ENCODE measurements around the gene CHN2. TPM values are rescaled to one million over a fixed set of nuclear protein-coding genes. Genes with fewer than 3 reads are reported as not detected.

CHN2 gene
- polyA plus RNA-seq (2012; rRNA removed): 0.02 TPM in 1 of 2 replicates, not detected in the other
- polyA plus RNA-seq (2012; cell fraction: cytosol; rRNA removed): 0.13 and 0.14 TPM in 2 replicates
- 0.13 TPM in 1 of 2 replicates, not detected in the other for polyA plus RNA-seq (2012; cell fraction: nucleus; rRNA removed)

DNA sequence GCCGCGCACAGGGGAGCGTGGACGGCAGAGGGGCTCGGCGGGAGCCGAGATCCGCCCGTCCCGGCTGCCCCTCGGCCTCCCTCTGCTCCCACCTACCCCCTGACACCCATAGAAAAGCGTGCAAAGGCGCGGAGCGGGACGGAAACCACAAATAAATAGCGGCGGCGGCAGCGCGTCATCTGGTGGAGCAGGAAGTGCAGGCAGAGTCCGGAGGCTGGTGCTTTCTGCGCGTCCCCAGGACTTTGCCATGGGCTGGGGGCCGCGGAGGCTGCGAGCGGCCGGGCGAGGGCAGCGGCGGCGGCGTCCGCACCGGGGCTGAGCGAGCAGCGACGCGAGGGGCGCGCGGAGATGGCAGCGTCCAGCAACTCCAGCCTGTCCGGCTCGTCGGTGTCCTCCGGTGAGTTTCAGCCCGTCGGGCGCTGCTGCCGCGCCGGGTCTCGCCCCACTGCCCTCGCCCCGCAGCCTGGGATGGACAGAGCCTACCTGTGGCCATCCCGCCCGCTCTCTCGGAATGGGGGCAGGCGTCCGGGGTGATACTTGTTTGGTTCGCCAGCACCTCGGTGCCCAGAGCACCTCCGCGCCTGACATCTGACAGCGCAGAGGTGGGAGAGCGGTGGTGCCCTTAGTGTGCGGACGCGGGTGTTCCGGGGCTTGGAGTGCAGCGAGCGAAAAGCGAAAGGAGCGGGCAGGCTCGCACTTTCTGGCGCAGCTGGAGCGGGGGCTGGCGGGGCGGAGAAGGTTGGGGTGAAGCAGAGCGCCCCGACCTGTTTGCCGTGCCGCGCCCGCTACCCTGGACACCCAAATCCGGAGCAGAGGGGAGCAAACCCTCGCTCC, at the start of gene CHN2:
Gene CHN2, plus strand, starts transcription at position 182 of the 834 bp plus-strand sequence.
- H4K20me1 ChIP-seq (ENCODE audit: insufficient read depth): no peaks in the 10 kb centered on the region
- H3K4me2 ChIP-seq: peak within 1 kb of the TSS; percentile 80
- H3K79me2 ChIP-seq (ENCODE audit: insufficient read depth): no peaks in the 10 kb centered on the region
- H3K4me1 ChIP-seq (ENCODE audit: control insufficient read depth in 1 of 2, insufficient read depth in 2 of 2, low read depth in 1 of 2, low read length in 1 of 2): peaks cover 0 to 7% of the 10 kb centered on the region in 2 experiments; a peak in 2 of 4 replicates
- H3K27me3 ChIP-seq (ENCODE audit: insufficient read depth): peaks cover 48% of the 10 kb centered on the region
- peak; percentile 90 for DNase-seq
- no peaks in the 10 kb centered on the region for H3K9me2 ChIP-seq
- POLR2A ChIA-PET: interaction anchor here (1.2 kb wide), 1 partner anchor 14 kb away, joined by 3 read pairs; no protein-coding TSS in a partner anchor
- H3K27ac ChIP-seq (ENCODE audit: low read depth in 2 of 2, low read length in 1 of 2): no peak within 1 kb of the TSS; a peak in 1 of 4 replicates
- CTCF ChIA-PET: interaction anchor here (0.7 to 4.4 kb wide), 15 partner anchors 11 to 273 kb away, joined by 3 to 28 read pairs (median 4); no protein-coding TSS in a partner anchor
- peak within 1 kb of the TSS; percentile 56; the same call in 1 of the 2 replicates for H2AFZ ChIP-seq (ENCODE audit: low read depth)
- under 1% methylated on average over 56 of the region's 89 CpGs for WGBS (ENCODE audit: low lambda C conversion rate)
- no peaks in the 10 kb centered on the region for H3K9me3 ChIP-seq
- TF ChIP-seq RFX5 (IDR thresholded peaks at IDR 0.05; ENCODE audit: low read length) (peak; percentile 68), EZH2phosphoT487 (IDR thresholded peaks at IDR 0.05; ENCODE audit: borderline replicate concordance, low read depth) (peak; percentile 26; the same call in 1 of the 2 replicates), RAD21 (IDR thresholded peaks at IDR 0.05; ENCODE audit: low read length) (0 out of 2 replicates have a peak, but pooled peaks have one; percentile 13)
- TF ChIP-seq, protein P1, sequence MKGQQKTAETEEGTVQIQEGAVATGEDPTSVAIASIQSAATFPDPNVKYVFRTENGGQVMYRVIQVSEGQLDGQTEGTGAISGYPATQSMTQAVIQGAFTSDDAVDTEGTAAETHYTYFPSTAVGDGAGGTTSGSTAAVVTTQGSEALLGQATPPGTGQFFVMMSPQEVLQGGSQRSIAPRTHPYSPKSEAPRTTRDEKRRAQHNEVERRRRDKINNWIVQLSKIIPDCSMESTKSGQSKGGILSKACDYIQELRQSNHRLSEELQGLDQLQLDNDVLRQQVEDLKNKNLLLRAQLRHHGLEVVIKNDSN (IDR thresholded peaks at IDR 0.05; ENCODE audit: borderline replicate concordance, low read depth): no peak
- TF ChIP-seq, protein P2, sequence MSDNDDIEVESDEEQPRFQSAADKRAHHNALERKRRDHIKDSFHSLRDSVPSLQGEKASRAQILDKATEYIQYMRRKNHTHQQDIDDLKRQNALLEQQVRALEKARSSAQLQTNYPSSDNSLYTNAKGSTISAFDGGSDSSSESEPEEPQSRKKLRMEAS (IDR thresholded peaks at IDR 0.05; ENCODE audit: low read depth): no peak
- H3K36me3 ChIP-seq (replicated peaks in 1 of 2; ENCODE audit: control insufficient read depth in 1 of 2, insufficient read depth in 2 of 2, low read length in 1 of 2): no peaks in the 10 kb centered on the region
- H3F3A ChIP-seq (replicated peaks; ENCODE audit: insufficient read depth): no peaks in the 10 kb centered on the region
- peak within 1 kb of the TSS; percentile 59 to 61 for H3K4me3 ChIP-seq (ENCODE audit: low read depth in 2 of 2, low read length in 1 of 2)
- H3K9ac ChIP-seq: no peak within 1 kb of the TSS

DNA sequence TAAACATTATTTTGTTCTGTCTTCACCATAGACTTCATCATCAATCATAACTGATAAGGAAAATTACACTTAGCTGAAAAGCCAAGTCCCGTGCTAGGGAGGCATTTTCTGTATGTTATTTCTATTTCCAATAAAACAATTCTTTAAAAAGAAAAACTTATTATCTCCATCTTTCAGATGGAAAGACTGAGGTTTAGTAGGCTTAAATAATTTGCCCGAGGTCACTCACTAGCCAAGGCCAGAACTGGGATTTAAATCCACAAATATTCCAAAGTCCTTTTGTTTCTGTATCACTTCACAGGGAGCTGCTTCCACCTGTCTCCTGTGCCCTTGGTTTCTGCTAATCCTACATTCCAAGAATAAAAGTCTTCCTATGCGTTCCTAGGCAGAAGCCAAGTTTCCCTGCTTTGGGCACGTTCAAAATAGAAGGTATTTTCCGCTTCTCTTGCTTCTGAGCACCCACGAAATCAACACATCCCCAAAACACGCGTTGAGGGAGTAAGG, 49.0 kb upstream of the CHN2 start:
- H3K9me2 ChIP-seq: no peaks in the 10 kb centered on the region
- CTCF ChIA-PET: interaction anchor here (1.1 to 3.3 kb wide), 12 partner anchors 14 to 223 kb away, joined by 3 to 18 read pairs (median 6); no protein-coding TSS in a partner anchor
- WGBS (ENCODE audit: low lambda C conversion rate): 12% methylated on average over 8 of the region's 8 CpGs
- H3K36me3 ChIP-seq (replicated peaks in 1 of 2; ENCODE audit: control insufficient read depth in 1 of 2, insufficient read depth in 2 of 2, low read length in 1 of 2): no peaks in the 10 kb centered on the region
- POLR2A ChIA-PET: no interaction called here
- peaks cover 0 to 11% of the 10 kb centered on the region in 2 experiments; a peak in 1 of 4 replicates for H3K4me1 ChIP-seq (ENCODE audit: control insufficient read depth in 1 of 2, insufficient read depth in 2 of 2, low read depth in 1 of 2, low read length in 1 of 2)
- H3K4me3 ChIP-seq (ENCODE audit: low read depth in 2 of 2, low read length in 1 of 2): peak overlapping the region in 1 of 2 experiments; percentile 31; a peak in 2 of 4 replicates
- H3K27me3 ChIP-seq (ENCODE audit: insufficient read depth): peaks cover 27% of the 10 kb centered on the region
- no peak overlapping the region for H3K27ac ChIP-seq (ENCODE audit: low read depth in 2 of 2, low read length in 1 of 2)
- H4K20me1 ChIP-seq (ENCODE audit: insufficient read depth): no peaks in the 10 kb centered on the region
- H3F3A ChIP-seq (replicated peaks; ENCODE audit: insufficient read depth): no peaks in the 10 kb centered on the region
- no peak overlapping the region for H3K4me2 ChIP-seq
- H3K9ac ChIP-seq: no peak overlapping the region
- DNase-seq: no peak
- H3K79me2 ChIP-seq (ENCODE audit: insufficient read depth): no peaks in the 10 kb centered on the region
- no peak overlapping the region for H2AFZ ChIP-seq (ENCODE audit: low read depth)
- H3K9me3 ChIP-seq: no peaks in the 10 kb centered on the region
- TF ChIP-seq FOSL2 (IDR thresholded peaks at IDR 0.05; ENCODE audit: borderline replicate concordance, low read depth) (no peak), MXI1 (IDR thresholded peaks at IDR 0.05; ENCODE audit: low read depth, low read length) (no peak), GATA2 (CRISPR knock-in tag; IDR thresholded peaks at IDR 0.05) (no peak), SMC3 (IDR thresholded peaks at IDR 0.05; ENCODE audit: low read depth, low read length) (no peak), MEF2A (IDR thresholded peaks at IDR 0.05; ENCODE audit: borderline replicate concordance, low read depth) (no peak), RXRA (IDR thresholded peaks at IDR 0.05; ENCODE audit: borderline replicate concordance, low read depth) (no peak), FOXJ3 (CRISPR knock-in tag; IDR thresholded peaks at IDR 0.05) (no peak), RAD21 (IDR thresholded peaks at IDR 0.05; ENCODE audit: low read length) (no peak), RCOR1 (IDR thresholded peaks at IDR 0.05; ENCODE audit: low read length) (no peak), TCF12 (IDR thresholded peaks at IDR 0.05) (no peak)
- TF ChIP-seq, protein P3, sequence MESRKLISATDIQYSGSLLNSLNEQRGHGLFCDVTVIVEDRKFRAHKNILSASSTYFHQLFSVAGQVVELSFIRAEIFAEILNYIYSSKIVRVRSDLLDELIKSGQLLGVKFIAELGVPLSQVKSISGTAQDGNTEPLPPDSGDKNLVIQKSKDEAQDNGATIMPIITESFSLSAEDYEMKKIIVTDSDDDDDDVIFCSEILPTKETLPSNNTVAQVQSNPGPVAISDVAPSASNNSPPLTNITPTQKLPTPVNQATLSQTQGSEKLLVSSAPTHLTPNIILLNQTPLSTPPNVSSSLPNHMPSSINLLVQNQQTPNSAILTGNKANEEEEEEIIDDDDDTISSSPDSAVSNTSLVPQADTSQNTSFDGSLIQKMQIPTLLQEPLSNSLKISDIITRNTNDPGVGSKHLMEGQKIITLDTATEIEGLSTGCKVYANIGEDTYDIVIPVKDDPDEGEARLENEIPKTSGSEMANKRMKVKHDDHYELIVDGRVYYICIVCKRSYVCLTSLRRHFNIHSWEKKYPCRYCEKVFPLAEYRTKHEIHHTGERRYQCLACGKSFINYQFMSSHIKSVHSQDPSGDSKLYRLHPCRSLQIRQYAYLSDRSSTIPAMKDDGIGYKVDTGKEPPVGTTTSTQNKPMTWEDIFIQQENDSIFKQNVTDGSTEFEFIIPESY (IDR thresholded peaks at IDR 0.05; ENCODE audit: borderline replicate concordance, low read depth): no peak
- TF ChIP-seq, protein P4, sequence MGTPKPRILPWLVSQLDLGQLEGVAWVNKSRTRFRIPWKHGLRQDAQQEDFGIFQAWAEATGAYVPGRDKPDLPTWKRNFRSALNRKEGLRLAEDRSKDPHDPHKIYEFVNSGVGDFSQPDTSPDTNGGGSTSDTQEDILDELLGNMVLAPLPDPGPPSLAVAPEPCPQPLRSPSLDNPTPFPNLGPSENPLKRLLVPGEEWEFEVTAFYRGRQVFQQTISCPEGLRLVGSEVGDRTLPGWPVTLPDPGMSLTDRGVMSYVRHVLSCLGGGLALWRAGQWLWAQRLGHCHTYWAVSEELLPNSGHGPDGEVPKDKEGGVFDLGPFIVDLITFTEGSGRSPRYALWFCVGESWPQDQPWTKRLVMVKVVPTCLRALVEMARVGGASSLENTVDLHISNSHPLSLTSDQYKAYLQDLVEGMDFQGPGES (IDR thresholded peaks at IDR 0.05; ENCODE audit: low read depth, low read length): no peak
- TF ChIP-seq, protein P1 (IDR thresholded peaks at IDR 0.05; ENCODE audit: borderline replicate concordance, low read depth): no peak
- TF ChIP-seq, protein P5, sequence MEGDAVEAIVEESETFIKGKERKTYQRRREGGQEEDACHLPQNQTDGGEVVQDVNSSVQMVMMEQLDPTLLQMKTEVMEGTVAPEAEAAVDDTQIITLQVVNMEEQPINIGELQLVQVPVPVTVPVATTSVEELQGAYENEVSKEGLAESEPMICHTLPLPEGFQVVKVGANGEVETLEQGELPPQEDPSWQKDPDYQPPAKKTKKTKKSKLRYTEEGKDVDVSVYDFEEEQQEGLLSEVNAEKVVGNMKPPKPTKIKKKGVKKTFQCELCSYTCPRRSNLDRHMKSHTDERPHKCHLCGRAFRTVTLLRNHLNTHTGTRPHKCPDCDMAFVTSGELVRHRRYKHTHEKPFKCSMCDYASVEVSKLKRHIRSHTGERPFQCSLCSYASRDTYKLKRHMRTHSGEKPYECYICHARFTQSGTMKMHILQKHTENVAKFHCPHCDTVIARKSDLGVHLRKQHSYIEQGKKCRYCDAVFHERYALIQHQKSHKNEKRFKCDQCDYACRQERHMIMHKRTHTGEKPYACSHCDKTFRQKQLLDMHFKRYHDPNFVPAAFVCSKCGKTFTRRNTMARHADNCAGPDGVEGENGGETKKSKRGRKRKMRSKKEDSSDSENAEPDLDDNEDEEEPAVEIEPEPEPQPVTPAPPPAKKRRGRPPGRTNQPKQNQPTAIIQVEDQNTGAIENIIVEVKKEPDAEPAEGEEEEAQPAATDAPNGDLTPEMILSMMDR (IDR thresholded peaks at IDR 0.05): no peak
